Neural crest cell (in vitro differentiated cells): Measurements from ENCODE around the gene LEFTY2. TPM values are rescaled to one million over a fixed set of nuclear protein-coding genes. Genes with fewer than 3 reads are reported as not detected.
"Not testable (repeated sequence)": the region's sequence is repeated elsewhere in the genome, so short reads cannot be mapped to it uniquely, and the experiment has no call there.

Source experiments
- DNase-seq: peaks from one replicate; pipeline ENCODE4 v3.0.0; 2021; ENCODE audit warnings: low read depth, mixed read lengths, low spot score
- H3K27ac Mint-ChIP-seq: one replicate; pipeline ENCODE4 v1.8.0; 2021; ENCODE audit warnings: mild to moderate bottlenecking, mixed read lengths; ENCODE audit not compliant: unreplicated experiment
- H3K27me3 Mint-ChIP-seq: 2 replicates; pipeline ENCODE4 v1.8.0; 2021; ENCODE audit warnings: low read depth, mild to moderate bottlenecking, mixed read lengths
- H3K36me3 Mint-ChIP-seq: 2 replicates; pipeline ENCODE4 v1.8.0; 2021; ENCODE audit warnings: low read depth, mild to moderate bottlenecking, mixed read lengths
- H3K4me1 Mint-ChIP-seq: 2 replicates; pipeline ENCODE4 v1.8.0; 2021; ENCODE audit warnings: mixed read lengths
- H3K4me3 Mint-ChIP-seq: one replicate; pipeline ENCODE4 v1.8.0; 2021; ENCODE audit warnings: mild to moderate bottlenecking, mixed read lengths
- H3K9me3 Mint-ChIP-seq: 2 replicates; pipeline ENCODE4 v1.8.0; 2021; ENCODE audit warnings: mixed read lengths
- total RNA-seq: library from RNA; stranded (reverse); gene quantifications from 2 replicates; pipeline ENCODE4 v1.2.1, GENCODE V29; 2021
- TF ChIP-seq, protein P1 (sequence below): fragments of 200-600 bp; sonication (generic); conservative IDR thresholded peaks from 2 replicates; pipeline ENCODE4 v1.5.0; 2021; ENCODE audit warnings: antibody characterized with exemption, mild to moderate bottlenecking

The LEFTY2 gene
- total RNA-seq, 1 donor from 2014 or later = not detected

DNA sequence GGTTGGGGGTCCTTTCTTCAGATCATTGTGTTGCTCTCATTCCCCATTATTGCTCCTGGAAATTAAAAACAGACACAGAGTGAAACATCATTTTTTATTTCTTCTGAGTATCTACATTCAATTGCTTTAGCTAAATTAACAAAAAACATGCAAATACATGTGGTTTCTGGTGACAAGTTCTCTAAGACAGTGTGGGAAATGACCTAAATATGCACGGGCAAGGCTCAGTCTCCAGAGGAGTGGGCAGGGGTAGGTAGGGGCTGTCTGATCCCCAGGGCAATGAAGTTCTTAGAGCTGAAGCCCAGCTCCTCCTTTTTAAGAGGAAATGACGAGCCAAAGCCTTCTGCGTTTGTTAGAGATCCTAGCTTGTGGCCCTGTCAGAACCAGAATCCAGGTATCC is 4.5 kb downstream of the LEFTY2 start:
- no peak for DNase-seq
- TF ChIP-seq, protein P1, sequence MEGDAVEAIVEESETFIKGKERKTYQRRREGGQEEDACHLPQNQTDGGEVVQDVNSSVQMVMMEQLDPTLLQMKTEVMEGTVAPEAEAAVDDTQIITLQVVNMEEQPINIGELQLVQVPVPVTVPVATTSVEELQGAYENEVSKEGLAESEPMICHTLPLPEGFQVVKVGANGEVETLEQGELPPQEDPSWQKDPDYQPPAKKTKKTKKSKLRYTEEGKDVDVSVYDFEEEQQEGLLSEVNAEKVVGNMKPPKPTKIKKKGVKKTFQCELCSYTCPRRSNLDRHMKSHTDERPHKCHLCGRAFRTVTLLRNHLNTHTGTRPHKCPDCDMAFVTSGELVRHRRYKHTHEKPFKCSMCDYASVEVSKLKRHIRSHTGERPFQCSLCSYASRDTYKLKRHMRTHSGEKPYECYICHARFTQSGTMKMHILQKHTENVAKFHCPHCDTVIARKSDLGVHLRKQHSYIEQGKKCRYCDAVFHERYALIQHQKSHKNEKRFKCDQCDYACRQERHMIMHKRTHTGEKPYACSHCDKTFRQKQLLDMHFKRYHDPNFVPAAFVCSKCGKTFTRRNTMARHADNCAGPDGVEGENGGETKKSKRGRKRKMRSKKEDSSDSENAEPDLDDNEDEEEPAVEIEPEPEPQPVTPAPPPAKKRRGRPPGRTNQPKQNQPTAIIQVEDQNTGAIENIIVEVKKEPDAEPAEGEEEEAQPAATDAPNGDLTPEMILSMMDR = no peak
- H3K4me3 Mint-ChIP-seq = no peak overlapping the region
- H3K36me3 Mint-ChIP-seq = no peaks in the 10 kb centered on the region
- H3K4me1 Mint-ChIP-seq = peaks cover 7% of the 10 kb centered on the region
- H3K9me3 Mint-ChIP-seq = no peaks in the 10 kb centered on the region
- H3K27me3 Mint-ChIP-seq = no peaks in the 10 kb centered on the region
- H3K27ac Mint-ChIP-seq = no peak overlapping the region

DNA sequence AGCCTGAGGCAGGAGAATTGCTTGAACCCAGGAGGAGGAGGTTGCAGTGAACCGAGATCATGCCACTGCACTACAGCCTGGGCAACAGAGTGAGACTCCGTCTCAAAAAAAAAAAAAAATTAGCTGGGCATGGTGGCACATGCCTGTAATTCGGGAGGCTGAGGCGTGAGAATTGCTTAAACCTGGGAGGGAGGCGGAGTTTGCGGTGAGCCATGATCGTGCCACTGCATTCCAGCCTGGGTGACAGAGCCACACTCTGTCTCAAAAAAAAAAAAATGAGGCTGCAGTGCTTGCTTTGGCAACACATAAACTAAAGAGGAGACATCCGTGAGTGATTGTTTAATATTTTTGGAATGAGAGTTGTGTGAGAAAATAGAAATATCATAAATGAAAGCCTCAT is 4.9 kb downstream of the LEFTY2 start:
- not testable (repeated sequence) for H3K4me3 Mint-ChIP-seq, H3K36me3 Mint-ChIP-seq, H3K27me3 Mint-ChIP-seq, H3K27ac Mint-ChIP-seq, DNase-seq, H3K4me1 Mint-ChIP-seq, H3K9me3 Mint-ChIP-seq

DNA sequence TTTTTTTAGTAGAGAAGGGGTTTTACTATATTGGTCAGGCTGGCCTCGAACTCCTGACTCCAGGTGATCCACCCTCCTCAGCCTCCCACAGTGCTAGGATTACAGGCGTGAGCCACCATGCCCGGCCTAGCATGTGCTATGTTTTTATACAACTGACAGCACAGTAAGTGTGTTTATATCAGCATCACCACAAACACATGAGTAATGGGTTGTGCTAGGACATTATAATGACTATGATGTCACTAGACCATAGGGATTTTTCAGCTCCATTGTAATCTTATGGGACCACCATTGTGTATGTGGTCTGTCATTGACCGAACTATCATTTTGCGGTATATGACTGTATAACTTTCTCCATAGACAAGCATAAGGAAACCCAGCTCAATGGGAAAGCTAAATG is 6.3 kb downstream of the LEFTY2 start:
- no peaks in the 10 kb centered on the region for H3K9me3 Mint-ChIP-seq
- H3K27ac Mint-ChIP-seq = no peak overlapping the region
- H3K4me1 Mint-ChIP-seq = peaks cover 4% of the 10 kb centered on the region
- TF ChIP-seq, protein P1 = no peak
- no peak overlapping the region for H3K4me3 Mint-ChIP-seq
- H3K27me3 Mint-ChIP-seq = no peaks in the 10 kb centered on the region
- H3K36me3 Mint-ChIP-seq = no peaks in the 10 kb centered on the region
- no peak for DNase-seq

DNA sequence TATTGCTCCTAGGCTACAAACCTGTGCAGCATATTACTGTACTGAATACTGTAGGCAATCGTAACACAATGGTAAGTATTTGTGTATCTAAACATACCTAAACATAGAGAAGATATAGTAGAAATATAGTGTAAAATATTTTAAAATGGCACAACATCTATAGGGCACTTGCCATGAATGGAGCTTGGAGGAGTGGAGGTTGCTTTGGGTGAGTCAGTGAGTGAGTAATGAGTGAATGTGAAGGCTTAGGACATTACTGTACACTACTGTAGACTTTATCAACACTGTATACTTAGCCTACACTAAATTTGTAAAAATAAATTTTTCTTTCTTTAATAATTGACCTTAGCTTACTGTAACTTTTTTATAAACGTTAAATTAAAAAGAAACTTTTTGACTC is 7.9 kb downstream of the LEFTY2 start:
- no peaks in the 10 kb centered on the region for H3K36me3 Mint-ChIP-seq
- TF ChIP-seq, protein P1 = no peak
- H3K27me3 Mint-ChIP-seq = no peaks in the 10 kb centered on the region
- peaks cover 4% of the 10 kb centered on the region for H3K4me1 Mint-ChIP-seq
- no peak overlapping the region for H3K4me3 Mint-ChIP-seq
- H3K9me3 Mint-ChIP-seq = no peaks in the 10 kb centered on the region
- no peak for DNase-seq
- no peak overlapping the region for H3K27ac Mint-ChIP-seq

DNA sequence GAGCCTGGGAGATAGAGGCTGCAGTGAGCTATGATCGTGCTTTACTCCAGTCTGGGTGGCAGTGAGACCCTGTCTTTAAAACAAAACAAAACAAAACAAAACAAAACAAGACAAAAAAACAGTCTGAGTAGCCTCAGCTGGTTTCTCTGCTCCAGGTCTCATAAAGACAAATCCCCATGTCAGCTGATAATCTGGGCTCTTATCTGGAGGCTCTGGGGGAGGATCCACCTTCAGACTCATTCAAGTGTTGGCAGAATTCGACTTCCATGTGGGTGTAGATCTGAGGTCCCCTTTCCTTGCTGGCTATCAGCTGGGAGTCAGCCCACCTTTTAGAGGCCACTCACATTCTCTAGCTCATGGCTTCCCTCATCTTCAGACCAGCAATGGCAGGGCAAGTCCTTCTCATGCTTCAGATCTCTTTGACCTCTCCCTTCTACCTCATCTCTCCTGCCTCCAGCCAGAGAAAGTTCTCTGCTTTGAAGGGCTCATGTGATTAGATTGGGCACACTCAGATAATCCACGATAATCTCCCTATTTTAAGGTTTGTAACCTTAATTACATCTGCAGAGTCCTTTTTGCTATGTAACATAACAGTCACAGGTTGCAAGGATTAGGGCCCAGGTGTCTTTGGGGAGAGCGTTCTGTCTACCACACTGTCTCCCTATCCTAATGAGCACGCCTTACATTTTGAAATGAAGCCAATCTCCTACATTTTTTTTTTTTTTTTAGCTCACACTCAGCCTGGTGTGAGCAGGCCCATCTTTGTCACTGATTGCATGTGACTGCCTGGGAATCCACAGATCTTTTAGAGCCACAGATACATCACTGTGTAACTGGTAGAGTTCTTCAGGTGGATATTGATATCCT is 9.5 kb downstream of the LEFTY2 start:
- DNase-seq = no peak
- H3K27me3 Mint-ChIP-seq = no peaks in the 10 kb centered on the region
- H3K27ac Mint-ChIP-seq = no peak overlapping the region
- TF ChIP-seq, protein P1 = no peak
- no peaks in the 10 kb centered on the region for H3K9me3 Mint-ChIP-seq
- no peaks in the 10 kb centered on the region for H3K4me1 Mint-ChIP-seq
- H3K4me3 Mint-ChIP-seq = no peak overlapping the region
- H3K36me3 Mint-ChIP-seq = no peaks in the 10 kb centered on the region

DNA sequence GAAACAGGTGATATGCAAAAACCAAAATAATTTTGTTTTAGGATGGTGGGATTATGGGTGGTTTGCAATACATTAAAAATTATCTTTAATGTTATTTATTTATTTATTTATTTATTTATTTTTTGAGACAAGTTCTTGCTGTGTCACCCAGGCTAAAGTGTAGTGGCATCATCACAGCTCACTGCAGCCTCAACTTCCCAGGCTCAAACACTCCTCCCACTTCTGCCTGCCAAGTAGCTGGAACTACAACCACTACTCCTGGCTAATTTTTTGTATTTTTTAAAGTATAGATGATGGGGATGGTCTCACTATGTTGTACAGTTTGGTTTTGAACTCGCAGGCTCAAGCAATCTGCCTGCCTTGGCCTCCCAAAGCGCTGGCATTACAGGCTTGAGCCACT is 10.5 kb downstream of the LEFTY2 start:
- Mint-ChIP-seq H3K4me1 (no peaks in the 10 kb centered on the region), H3K36me3 (no peaks in the 10 kb centered on the region), H3K27ac (no peak overlapping the region), H3K27me3 (no peaks in the 10 kb centered on the region), H3K9me3 (no peaks in the 10 kb centered on the region), H3K4me3 (no peak overlapping the region)
- no peak for DNase-seq
- TF ChIP-seq, protein P1 = no peak

DNA sequence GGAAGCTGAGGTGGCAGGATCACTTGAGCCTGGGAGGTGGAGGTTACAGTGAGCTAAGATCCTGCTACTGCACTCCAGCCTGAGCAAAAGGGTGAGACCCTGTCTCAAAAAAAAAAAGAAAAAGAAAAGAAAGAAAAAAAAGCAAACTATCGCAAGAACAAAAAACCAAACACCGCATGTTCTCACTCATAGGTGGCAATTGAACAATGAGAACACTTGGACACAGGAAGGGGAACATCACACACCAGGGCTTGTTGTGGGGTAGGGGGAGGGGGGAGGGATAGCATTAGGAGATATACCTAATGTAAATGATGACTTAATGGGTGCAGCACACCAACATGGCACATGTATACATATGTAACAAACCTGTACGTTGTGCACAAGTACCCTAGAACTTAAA is 11.6 kb downstream of the LEFTY2 start:
- not testable (repeated sequence) for H3K9me3 Mint-ChIP-seq, H3K4me3 Mint-ChIP-seq, DNase-seq, H3K4me1 Mint-ChIP-seq, H3K27me3 Mint-ChIP-seq, H3K36me3 Mint-ChIP-seq, H3K27ac Mint-ChIP-seq
